ENCODE results near the gene BANK1.

DNA sequence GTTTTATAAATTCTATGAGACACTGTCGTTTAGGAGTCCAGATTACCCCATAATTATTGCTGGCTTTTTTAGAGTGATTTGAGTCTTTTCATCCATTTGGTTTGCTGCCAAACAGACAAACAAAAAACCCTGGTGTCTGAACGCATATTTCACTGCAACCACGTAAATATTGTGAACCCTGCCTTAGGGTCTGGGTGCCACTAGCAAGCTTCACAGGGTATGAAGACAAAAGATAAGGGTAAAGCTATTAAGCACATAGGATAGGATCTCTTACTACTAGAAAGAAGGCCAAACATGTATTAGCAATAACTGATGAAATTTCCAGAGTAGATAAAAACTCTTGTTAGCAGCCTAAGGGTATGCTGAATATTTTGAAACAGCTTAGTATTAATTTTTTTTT is 143.3 kb downstream of the BANK1 start:
- no peak for TF ChIP-seq RAD21 (conservative IDR thresholded peaks at IDR 0.05)
- no peak for TF ChIP-seq EZH2 (IDR thresholded peaks at IDR 0.05; ENCODE audit: borderline replicate concordance, insufficient read depth, low read length, poor library complexity, severe bottlenecking)
- TF ChIP-seq, protein P1, sequence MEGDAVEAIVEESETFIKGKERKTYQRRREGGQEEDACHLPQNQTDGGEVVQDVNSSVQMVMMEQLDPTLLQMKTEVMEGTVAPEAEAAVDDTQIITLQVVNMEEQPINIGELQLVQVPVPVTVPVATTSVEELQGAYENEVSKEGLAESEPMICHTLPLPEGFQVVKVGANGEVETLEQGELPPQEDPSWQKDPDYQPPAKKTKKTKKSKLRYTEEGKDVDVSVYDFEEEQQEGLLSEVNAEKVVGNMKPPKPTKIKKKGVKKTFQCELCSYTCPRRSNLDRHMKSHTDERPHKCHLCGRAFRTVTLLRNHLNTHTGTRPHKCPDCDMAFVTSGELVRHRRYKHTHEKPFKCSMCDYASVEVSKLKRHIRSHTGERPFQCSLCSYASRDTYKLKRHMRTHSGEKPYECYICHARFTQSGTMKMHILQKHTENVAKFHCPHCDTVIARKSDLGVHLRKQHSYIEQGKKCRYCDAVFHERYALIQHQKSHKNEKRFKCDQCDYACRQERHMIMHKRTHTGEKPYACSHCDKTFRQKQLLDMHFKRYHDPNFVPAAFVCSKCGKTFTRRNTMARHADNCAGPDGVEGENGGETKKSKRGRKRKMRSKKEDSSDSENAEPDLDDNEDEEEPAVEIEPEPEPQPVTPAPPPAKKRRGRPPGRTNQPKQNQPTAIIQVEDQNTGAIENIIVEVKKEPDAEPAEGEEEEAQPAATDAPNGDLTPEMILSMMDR (IDR thresholded peaks at IDR 0.05; ENCODE audit: poor library complexity, severe bottlenecking): no peak
- no peak for TF ChIP-seq POLR2AphosphoS5 (IDR thresholded peaks at IDR 0.05)
- TF ChIP-seq, protein P2, sequence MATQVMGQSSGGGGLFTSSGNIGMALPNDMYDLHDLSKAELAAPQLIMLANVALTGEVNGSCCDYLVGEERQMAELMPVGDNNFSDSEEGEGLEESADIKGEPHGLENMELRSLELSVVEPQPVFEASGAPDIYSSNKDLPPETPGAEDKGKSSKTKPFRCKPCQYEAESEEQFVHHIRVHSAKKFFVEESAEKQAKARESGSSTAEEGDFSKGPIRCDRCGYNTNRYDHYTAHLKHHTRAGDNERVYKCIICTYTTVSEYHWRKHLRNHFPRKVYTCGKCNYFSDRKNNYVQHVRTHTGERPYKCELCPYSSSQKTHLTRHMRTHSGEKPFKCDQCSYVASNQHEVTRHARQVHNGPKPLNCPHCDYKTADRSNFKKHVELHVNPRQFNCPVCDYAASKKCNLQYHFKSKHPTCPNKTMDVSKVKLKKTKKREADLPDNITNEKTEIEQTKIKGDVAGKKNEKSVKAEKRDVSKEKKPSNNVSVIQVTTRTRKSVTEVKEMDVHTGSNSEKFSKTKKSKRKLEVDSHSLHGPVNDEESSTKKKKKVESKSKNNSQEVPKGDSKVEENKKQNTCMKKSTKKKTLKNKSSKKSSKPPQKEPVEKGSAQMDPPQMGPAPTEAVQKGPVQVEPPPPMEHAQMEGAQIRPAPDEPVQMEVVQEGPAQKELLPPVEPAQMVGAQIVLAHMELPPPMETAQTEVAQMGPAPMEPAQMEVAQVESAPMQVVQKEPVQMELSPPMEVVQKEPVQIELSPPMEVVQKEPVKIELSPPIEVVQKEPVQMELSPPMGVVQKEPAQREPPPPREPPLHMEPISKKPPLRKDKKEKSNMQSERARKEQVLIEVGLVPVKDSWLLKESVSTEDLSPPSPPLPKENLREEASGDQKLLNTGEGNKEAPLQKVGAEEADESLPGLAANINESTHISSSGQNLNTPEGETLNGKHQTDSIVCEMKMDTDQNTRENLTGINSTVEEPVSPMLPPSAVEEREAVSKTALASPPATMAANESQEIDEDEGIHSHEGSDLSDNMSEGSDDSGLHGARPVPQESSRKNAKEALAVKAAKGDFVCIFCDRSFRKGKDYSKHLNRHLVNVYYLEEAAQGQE (IDR thresholded peaks at IDR 0.05; ENCODE audit: borderline replicate concordance): no peak
- no peak for TF ChIP-seq TAF1 (IDR thresholded peaks at IDR 0.05; ENCODE audit: low read depth)
- TF ChIP-seq MXI1 (conservative IDR thresholded peaks at IDR 0.05; ENCODE audit: poor library complexity, severe bottlenecking): no peak
